ENCODE measurements around the gene ARHGAP26.

Gene ARHGAP26

DNA sequence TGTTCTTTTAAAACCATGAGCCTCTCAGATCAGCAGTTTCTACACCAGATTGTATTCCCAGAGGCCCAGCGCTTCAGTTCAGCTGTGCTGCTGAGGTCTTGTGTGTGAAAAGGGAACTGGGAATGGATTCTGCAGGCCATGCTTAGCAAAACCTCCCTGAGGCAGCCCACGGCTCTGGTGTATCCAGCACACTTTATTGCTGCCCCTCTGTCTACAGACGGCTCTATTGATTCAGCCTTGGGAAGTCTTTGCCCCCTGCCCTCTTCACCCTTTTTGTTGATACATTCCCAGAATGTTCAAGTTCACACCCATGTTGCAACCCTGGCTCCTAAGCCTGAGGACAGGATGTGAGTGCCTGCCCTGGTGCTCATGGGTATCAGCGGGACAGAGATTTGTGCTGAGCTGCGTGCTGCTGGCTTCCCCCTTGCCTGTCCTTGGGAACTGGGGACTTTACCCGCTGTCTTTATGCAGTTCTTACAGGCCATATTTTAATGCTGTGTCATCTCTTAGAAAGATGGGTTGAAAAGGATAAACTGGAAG, 37.3 kb downstream of the ARHGAP26 start:
- H3K27ac ChIP-seq: no peak overlapping the region
- H3K4me3 ChIP-seq (IDR thresholded peaks at IDR 0.05; ENCODE audit: insufficient read depth, low read depth, low read length): no peak overlapping the region
- no peaks in the 10 kb centered on the region for H3K79me2 ChIP-seq (ENCODE audit: insufficient read depth, low read depth)
- H3K9ac ChIP-seq: no peak overlapping the region
- H3K4me2 ChIP-seq: no peak overlapping the region
- H3K27me3 ChIP-seq (ENCODE audit: insufficient read depth, low read depth): no peaks in the 10 kb centered on the region
- H3K4me1 ChIP-seq (ENCODE audit: low read depth, poor library complexity, severe bottlenecking): no peaks in the 10 kb centered on the region
- H4K20me1 ChIP-seq (ENCODE audit: insufficient read depth): no peaks in the 10 kb centered on the region
- TF ChIP-seq, protein P1, sequence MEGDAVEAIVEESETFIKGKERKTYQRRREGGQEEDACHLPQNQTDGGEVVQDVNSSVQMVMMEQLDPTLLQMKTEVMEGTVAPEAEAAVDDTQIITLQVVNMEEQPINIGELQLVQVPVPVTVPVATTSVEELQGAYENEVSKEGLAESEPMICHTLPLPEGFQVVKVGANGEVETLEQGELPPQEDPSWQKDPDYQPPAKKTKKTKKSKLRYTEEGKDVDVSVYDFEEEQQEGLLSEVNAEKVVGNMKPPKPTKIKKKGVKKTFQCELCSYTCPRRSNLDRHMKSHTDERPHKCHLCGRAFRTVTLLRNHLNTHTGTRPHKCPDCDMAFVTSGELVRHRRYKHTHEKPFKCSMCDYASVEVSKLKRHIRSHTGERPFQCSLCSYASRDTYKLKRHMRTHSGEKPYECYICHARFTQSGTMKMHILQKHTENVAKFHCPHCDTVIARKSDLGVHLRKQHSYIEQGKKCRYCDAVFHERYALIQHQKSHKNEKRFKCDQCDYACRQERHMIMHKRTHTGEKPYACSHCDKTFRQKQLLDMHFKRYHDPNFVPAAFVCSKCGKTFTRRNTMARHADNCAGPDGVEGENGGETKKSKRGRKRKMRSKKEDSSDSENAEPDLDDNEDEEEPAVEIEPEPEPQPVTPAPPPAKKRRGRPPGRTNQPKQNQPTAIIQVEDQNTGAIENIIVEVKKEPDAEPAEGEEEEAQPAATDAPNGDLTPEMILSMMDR (conservative IDR thresholded peaks at IDR 0.05; ENCODE audit: low read depth, low read length): no peak
- H3K36me3 ChIP-seq (ENCODE audit: insufficient read depth): no peaks in the 10 kb centered on the region
- no peak overlapping the region for H2AFZ ChIP-seq (ENCODE audit: low read depth)

DNA sequence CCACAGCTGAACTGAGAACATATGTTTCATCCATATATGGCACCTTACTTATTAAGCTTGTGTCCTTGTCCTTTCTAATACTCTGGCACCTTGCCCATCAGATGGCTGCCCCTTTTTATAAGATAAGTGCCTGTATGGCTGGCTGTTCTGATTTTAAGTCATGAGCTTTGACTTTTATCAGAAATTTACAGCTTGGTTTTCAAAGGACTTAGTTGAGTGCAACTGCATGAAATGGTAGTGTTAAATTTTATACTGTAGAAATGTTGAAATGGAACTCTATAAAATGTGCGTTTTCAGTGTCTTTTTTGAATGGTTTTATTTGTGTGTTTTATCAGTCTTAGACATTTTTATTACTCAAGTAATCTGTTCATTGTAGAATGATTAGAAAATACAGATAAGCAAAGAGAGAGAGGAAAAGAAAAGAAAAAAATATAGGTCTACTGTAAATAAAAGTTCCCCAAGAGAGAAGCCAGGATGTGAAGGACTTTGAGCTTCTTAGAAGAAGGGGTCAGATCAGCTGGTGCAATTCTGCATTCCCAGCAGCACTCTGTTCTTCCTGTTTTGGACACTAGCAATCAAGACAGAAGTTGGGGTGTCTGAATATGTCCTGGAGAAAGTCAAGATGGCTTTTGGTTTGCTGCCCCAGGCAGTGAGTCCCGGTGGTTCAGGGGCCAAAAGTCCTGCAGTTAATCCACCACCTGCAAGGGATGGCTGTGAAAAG, 38.9 kb downstream of the ARHGAP26 start:
- Histone ChIP-seq H2AFZ (ENCODE audit: low read depth) (no peak overlapping the region), H3K9ac (no peak overlapping the region), H3K79me2 (ENCODE audit: insufficient read depth, low read depth) (no peaks in the 10 kb centered on the region), H3K4me1 (ENCODE audit: low read depth, poor library complexity, severe bottlenecking) (no peaks in the 10 kb centered on the region), H3K4me2 (no peak overlapping the region), H3K4me3 (IDR thresholded peaks at IDR 0.05; ENCODE audit: insufficient read depth, low read depth, low read length) (no peak overlapping the region), H3K27ac (no peak overlapping the region), H3K27me3 (ENCODE audit: insufficient read depth, low read depth) (no peaks in the 10 kb centered on the region), H3K36me3 (ENCODE audit: insufficient read depth) (no peaks in the 10 kb centered on the region), H4K20me1 (ENCODE audit: insufficient read depth) (no peaks in the 10 kb centered on the region)
- TF ChIP-seq, protein P1 (conservative IDR thresholded peaks at IDR 0.05; ENCODE audit: low read depth, low read length): no peak

DNA sequence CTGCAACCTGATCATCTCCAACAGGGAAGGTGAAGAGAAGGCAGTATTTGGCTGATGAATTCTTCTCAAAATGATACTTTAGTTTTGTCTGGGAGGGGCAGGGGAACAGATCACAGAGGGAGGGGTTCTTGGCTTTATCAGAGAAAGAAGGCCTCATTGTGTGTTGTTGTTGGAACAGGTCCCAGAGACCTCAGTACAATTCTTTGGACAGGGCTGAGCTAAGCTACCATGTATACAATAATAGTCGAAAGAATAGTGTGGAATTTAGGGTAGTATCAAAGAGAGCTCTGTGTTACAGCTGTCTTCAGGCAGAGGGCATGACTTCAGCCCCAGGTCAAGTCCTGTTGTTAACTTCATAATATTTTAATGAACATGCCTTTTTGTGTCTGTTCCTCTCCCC, 39.9 kb downstream of the ARHGAP26 start:
- no peaks in the 10 kb centered on the region for H4K20me1 ChIP-seq (ENCODE audit: insufficient read depth)
- H3K4me3 ChIP-seq (IDR thresholded peaks at IDR 0.05; ENCODE audit: insufficient read depth, low read depth, low read length): no peak overlapping the region
- H2AFZ ChIP-seq (ENCODE audit: low read depth): no peak overlapping the region
- H3K4me1 ChIP-seq (ENCODE audit: low read depth, poor library complexity, severe bottlenecking): no peaks in the 10 kb centered on the region
- no peaks in the 10 kb centered on the region for H3K36me3 ChIP-seq (ENCODE audit: insufficient read depth)
- H3K79me2 ChIP-seq (ENCODE audit: insufficient read depth, low read depth): no peaks in the 10 kb centered on the region
- TF ChIP-seq, protein P1 (conservative IDR thresholded peaks at IDR 0.05; ENCODE audit: low read depth, low read length): no peak
- H3K9ac ChIP-seq: no peak overlapping the region
- no peaks in the 10 kb centered on the region for H3K27me3 ChIP-seq (ENCODE audit: insufficient read depth, low read depth)
- no peak overlapping the region for H3K4me2 ChIP-seq
- H3K27ac ChIP-seq: no peak overlapping the region

DNA sequence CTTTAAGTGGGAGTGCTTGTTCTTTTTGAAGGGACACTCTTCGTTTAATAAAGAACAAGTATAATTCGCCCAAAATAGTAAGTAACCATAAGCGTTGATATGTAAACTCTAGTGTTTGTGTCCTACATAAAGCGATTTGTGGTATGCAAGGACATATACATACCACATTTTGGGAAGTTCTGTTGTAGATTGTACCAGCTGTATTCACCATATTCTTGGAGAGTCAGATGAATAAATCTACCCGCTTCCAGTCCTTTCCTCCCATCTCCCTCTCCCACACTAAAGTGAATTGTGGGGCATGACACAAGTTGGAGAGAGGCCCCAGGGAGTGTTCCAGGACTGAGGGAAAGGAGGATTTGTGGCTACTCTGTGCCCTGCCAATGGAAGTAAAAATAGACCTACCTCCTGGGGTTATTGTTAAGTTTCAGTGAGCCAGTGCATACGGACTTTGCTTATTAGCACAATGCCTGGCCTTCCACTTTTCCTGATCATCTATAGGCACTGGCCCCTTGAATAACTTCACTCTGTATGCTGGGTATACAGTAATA, 40.6 kb downstream of the ARHGAP26 start:
- Histone ChIP-seq H3K4me2 (no peak overlapping the region), H3K4me1 (ENCODE audit: low read depth, poor library complexity, severe bottlenecking) (no peaks in the 10 kb centered on the region), H4K20me1 (ENCODE audit: insufficient read depth) (no peaks in the 10 kb centered on the region), H3K4me3 (IDR thresholded peaks at IDR 0.05; ENCODE audit: insufficient read depth, low read depth, low read length) (no peak overlapping the region), H3K79me2 (ENCODE audit: insufficient read depth, low read depth) (no peaks in the 10 kb centered on the region), H2AFZ (ENCODE audit: low read depth) (no peak overlapping the region), H3K9ac (no peak overlapping the region), H3K36me3 (ENCODE audit: insufficient read depth) (no peaks in the 10 kb centered on the region), H3K27ac (no peak overlapping the region), H3K27me3 (ENCODE audit: insufficient read depth, low read depth) (no peaks in the 10 kb centered on the region)
- TF ChIP-seq, protein P1 (conservative IDR thresholded peaks at IDR 0.05; ENCODE audit: low read depth, low read length): no peak
